WTC11 (cell line): ENCODE data around the gene UMAD1. TPM values are rescaled to one million over a fixed set of nuclear protein-coding genes. Genes with fewer than 3 reads are reported as not detected.

Experiments
- ATAC-seq: fragments of 200-7000 bp; cut with Tn5 transposase; 2 replicates; pipeline ENCODE4 v1.10.0; 2021; ENCODE audit warnings: mild to moderate bottlenecking, moderate library complexity
- CTCF ChIA-PET: fragments of 300-600 bp; sonication (Branson Sonifier 250); formaldehyde crosslinking; loops from one replicate; lab custom pipeline; 2021; ENCODE audit warnings: antibody characterized with exemption; lab: Charles Lee
- POLR2A ChIA-PET: fragments of 350-600 bp; sonication (Branson Sonifier 250); formaldehyde crosslinking; loops from one replicate; lab custom pipeline; 2021; ENCODE audit warnings: antibody characterized with exemption; lab: Charles Lee
- DNase-seq: peaks from one replicate; pipeline ENCODE4 v3.0.0; 2021; ENCODE audit warnings: low spot score
- H3K27ac Mint-ChIP-seq: 2 replicates; pipeline ENCODE4 v1.8.0; 2021; ENCODE audit warnings: mixed read lengths
- H3K27me3 Mint-ChIP-seq: 2 replicates; pipeline ENCODE4 v1.8.0; 2021; ENCODE audit warnings: low read depth, mild to moderate bottlenecking, moderate library complexity, mixed read lengths
- H3K36me3 Mint-ChIP-seq: 2 replicates; pipeline ENCODE4 v1.8.0; 2021; ENCODE audit warnings: mixed read lengths
- H3K4me1 Mint-ChIP-seq: 2 replicates; pipeline ENCODE4 v1.8.0; 2022; ENCODE audit warnings: mixed read lengths
- H3K4me3 Mint-ChIP-seq: 2 replicates; pipeline ENCODE4 v1.8.0; 2021; ENCODE audit warnings: mild to moderate bottlenecking, moderate library complexity, mixed read lengths
- H3K9me3 Mint-ChIP-seq: 2 replicates; pipeline ENCODE4 v1.8.0; 2021; ENCODE audit warnings: mixed read lengths
- E2F1 ChIP-seq: sonication (generic); formaldehyde crosslinking; IDR thresholded peaks from 2 replicates; pipeline ENCODE4 v1.8.0; 2022; ENCODE audit warnings: mild to moderate bottlenecking, missing genetic modification reagents
- ELF4 ChIP-seq: sonication (generic); formaldehyde crosslinking; IDR thresholded peaks from 2 replicates; pipeline ENCODE4 v1.8.1; 2022; ENCODE audit warnings: low read depth, mild to moderate bottlenecking, moderate library complexity, missing genetic modification reagents
- PRDM15 ChIP-seq: sonication (generic); formaldehyde crosslinking; IDR thresholded peaks from 2 replicates; pipeline ENCODE4 v1.8.0; 2022; ENCODE audit warnings: missing genetic modification reagents
- USF2 ChIP-seq: sonication (generic); formaldehyde crosslinking; IDR thresholded peaks from 2 replicates; pipeline ENCODE4 v1.8.1; 2023; ENCODE audit warnings: mild to moderate bottlenecking, missing genetic modification reagents, moderate library complexity
- ZNF423 ChIP-seq: fragments of 250-450 bp; sonication (Bioruptor Pico); IDR thresholded peaks from 2 replicates; pipeline ENCODE4 v2.1.2; 2022; ENCODE audit warnings: mild to moderate bottlenecking, moderate library complexity
- ZNF425 ChIP-seq: fragments of 250-450 bp; sonication (Bioruptor Pico); conservative IDR thresholded peaks from 2 replicates; pipeline ENCODE4 v1.9.0; 2021; ENCODE audit warnings: mild to moderate bottlenecking
- ZSCAN18 ChIP-seq: fragments of 250-450 bp; sonication (Bioruptor Pico); IDR thresholded peaks from 2 replicates; pipeline ENCODE4 v2.1.2; 2022; ENCODE audit warnings: mild to moderate bottlenecking, moderate library complexity
- total RNA-seq: library from RNA; stranded (reverse); gene quantifications from 3 replicates; pipeline ENCODE4 v1.2.3, GENCODE V29; 2021
- TF ChIP-seq, protein P1 (sequence below): sonication (generic); formaldehyde crosslinking; conservative IDR thresholded peaks from 2 replicates; pipeline ENCODE4 v1.8.1; 2023; ENCODE audit warnings: mild to moderate bottlenecking, low read depth, missing genetic modification reagents, moderate library complexity

Gene UMAD1
- total RNA-seq, 1 experiment from 2014 or later: 13.0 TPM

GRCh38 chr7:7761974-7762779 is 121.6 kb downstream of the UMAD1 start:
- H3K27ac Mint-ChIP-seq: peak overlapping the region; percentile 10; the same call in 1 of the 2 replicates
- CTCF ChIA-PET: no interaction called here
- POLR2A ChIA-PET: no interaction called here
- DNase-seq (no peak), ATAC-seq (no peak)
- H3K4me1 Mint-ChIP-seq: peaks cover 6% of the 10 kb centered on the region
- TF ChIP-seq, protein P1, sequence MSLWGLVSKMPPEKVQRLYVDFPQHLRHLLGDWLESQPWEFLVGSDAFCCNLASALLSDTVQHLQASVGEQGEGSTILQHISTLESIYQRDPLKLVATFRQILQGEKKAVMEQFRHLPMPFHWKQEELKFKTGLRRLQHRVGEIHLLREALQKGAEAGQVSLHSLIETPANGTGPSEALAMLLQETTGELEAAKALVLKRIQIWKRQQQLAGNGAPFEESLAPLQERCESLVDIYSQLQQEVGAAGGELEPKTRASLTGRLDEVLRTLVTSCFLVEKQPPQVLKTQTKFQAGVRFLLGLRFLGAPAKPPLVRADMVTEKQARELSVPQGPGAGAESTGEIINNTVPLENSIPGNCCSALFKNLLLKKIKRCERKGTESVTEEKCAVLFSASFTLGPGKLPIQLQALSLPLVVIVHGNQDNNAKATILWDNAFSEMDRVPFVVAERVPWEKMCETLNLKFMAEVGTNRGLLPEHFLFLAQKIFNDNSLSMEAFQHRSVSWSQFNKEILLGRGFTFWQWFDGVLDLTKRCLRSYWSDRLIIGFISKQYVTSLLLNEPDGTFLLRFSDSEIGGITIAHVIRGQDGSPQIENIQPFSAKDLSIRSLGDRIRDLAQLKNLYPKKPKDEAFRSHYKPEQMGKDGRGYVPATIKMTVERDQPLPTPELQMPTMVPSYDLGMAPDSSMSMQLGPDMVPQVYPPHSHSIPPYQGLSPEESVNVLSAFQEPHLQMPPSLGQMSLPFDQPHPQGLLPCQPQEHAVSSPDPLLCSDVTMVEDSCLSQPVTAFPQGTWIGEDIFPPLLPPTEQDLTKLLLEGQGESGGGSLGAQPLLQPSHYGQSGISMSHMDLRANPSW (CRISPR knock-in tag): no peak
- TF ChIP-seq PRDM15 (CRISPR knock-in tag): no peak
- no peak for TF ChIP-seq E2F1
- no peak for TF ChIP-seq ZSCAN18 (CRISPR knock-in tag)
- no peak for TF ChIP-seq ZNF423 (CRISPR knock-in tag)
- no peak for TF ChIP-seq ELF4 (CRISPR knock-in tag)
- TF ChIP-seq ZNF425 (CRISPR knock-in tag): no peak
- TF ChIP-seq USF2 (CRISPR knock-in tag): no peak
- H3K4me3 Mint-ChIP-seq: no peak overlapping the region
- no peaks in the 10 kb centered on the region for H3K36me3 Mint-ChIP-seq
- no peaks in the 10 kb centered on the region for H3K27me3 Mint-ChIP-seq
- no peaks in the 10 kb centered on the region for H3K9me3 Mint-ChIP-seq
